Endothelial cell of umbilical vein (primary cell): ENCODE measurements around the gene DERL3. TPM values are rescaled to one million over a fixed set of nuclear protein-coding genes. Genes with fewer than 3 reads are reported as not detected.

Experiments
- BruUV-seq: library from RNA; stranded (reverse); fragments of 400-500 nt; replicated peaks from 2 replicates; lab custom pipeline; 2021; lab: Mats Ljungman, UMichigan
- CTCF ChIA-PET: fragments of 300-600, 350-600 bp; sonication (Branson Sonifier 250); formaldehyde crosslinking; loops from one replicate; lab custom pipeline; 2021; ENCODE audit warnings: antibody characterized with exemption, inconsistent platforms; lab: Charles Lee
- POLR2A ChIA-PET: fragments of 300-600, 350-600 bp; sonication (Branson Sonifier 250); formaldehyde crosslinking; loops from one replicate; lab custom pipeline; 2021; ENCODE audit warnings: antibody characterized with exemption, inconsistent platforms; lab: Charles Lee
- DNase-seq: peaks from one replicate; pipeline ENCODE4 v3.0.0-alpha.2; 2011; ENCODE audit warnings: low read depth, low spot score
- FAIRE-seq: peaks from 2 replicates; lab custom pipeline; 2011; peaks lifted over from hg19 to GRCh38; lab: Jason Lieb, UNC
- H2AFZ ChIP-seq: 2 replicates; pipeline ENCODE4 v1.6.0; 2012; ENCODE audit warnings: low read depth, low read length, control low read depth, inconsistent platforms
- H3K27ac ChIP-seq: 2 replicates; pipeline ENCODE4 v1.5.1; 2011; ENCODE audit warnings: low read depth, mild to moderate bottlenecking, control low read depth, low read length, moderate library complexity; ENCODE audit not compliant: insufficient read depth
- H3K27me3 ChIP-seq, 2 experiments: 2 replicates each; pipeline versions ENCODE4 v1.6.0 to v1.6.1; 2011; ENCODE audit warnings: low read length in 2 of 2, mixed read lengths in 1 of 2; ENCODE audit not compliant: control insufficient read depth in 2 of 2, insufficient read depth in 2 of 2
- H3K36me3 ChIP-seq, 2 experiments: 2 replicates in 1 of 2; 3 replicates in 1 of 2; pipeline ENCODE4 v1.5.1; 2011; ENCODE audit warnings: low read length in 2 of 2, mild to moderate bottlenecking in 1 of 2, moderate library complexity in 1 of 2; ENCODE audit not compliant: control insufficient read depth in 2 of 2, insufficient read depth in 2 of 2; ENCODE audit errors: extremely low read depth in 1 of 2
- H3K4me1 ChIP-seq: 3 replicates; pipeline ENCODE4 v1.5.1; 2011; ENCODE audit warnings: mild to moderate bottlenecking, low read length; ENCODE audit not compliant: control insufficient read depth, insufficient read depth; ENCODE audit errors: extremely low read depth
- H3K4me2 ChIP-seq: 2 replicates; pipeline ENCODE4 v1.6.1; 2011; ENCODE audit warnings: low read length, control low read depth, mixed read lengths; ENCODE audit not compliant: insufficient read depth
- H3K4me3 ChIP-seq, 3 experiments: fragments of 200-600 bp in 1 of 3; sonication (generic), shearing (Covaris generic) in 1 of 3; replicated peaks in 1 of 3; 2 replicates each; pipeline ENCODE4 v1.5.1; 2011 to 2016; ENCODE audit warnings: control low read depth in 3 of 3, low read length in 3 of 3, mild to moderate bottlenecking in 2 of 3, inconsistent platforms in 1 of 3, low read depth in 1 of 3, moderate library complexity in 1 of 3; ENCODE audit not compliant: insufficient read depth in 1 of 3
- H3K79me2 ChIP-seq: 2 replicates; pipeline ENCODE4 v1.6.0; 2012; ENCODE audit warnings: low read length, inconsistent platforms; ENCODE audit not compliant: control insufficient read depth, insufficient read depth
- H3K9ac ChIP-seq: replicated peaks from 2 replicates; pipeline ENCODE3; 2011; ENCODE audit warnings: low read length, control low read depth; ENCODE audit not compliant: insufficient read depth; ENCODE audit errors: extremely low read depth
- H3K9me1 ChIP-seq: replicated peaks from 3 replicates; pipeline ENCODE4 v1.6.0; 2011; ENCODE audit warnings: mild to moderate bottlenecking, low read length; ENCODE audit not compliant: control insufficient read depth, insufficient read depth; ENCODE audit errors: extremely low read depth
- H3K9me3 ChIP-seq: replicated peaks from 2 replicates; pipeline ENCODE4 v1.5.1; 2012; ENCODE audit warnings: low read length, inconsistent platforms; ENCODE audit not compliant: control insufficient read depth, insufficient read depth
- H4K20me1 ChIP-seq: replicated peaks from 2 replicates; pipeline ENCODE3; 2011; ENCODE audit warnings: mild to moderate bottlenecking, low read length; ENCODE audit not compliant: control insufficient read depth, insufficient read depth; ENCODE audit errors: extremely low read depth
- EZH2 ChIP-seq: IDR thresholded peaks from 2 replicates; pipeline ENCODE4 v1.6.1; 2012; ENCODE audit warnings: borderline replicate concordance, low read depth, mild to moderate bottlenecking, moderate library complexity, low read length, inconsistent platforms; ENCODE audit not compliant: severe bottlenecking
- FOS ChIP-seq: IDR thresholded peaks from 2 replicates; pipeline ENCODE4 v1.6.1; 2011; ENCODE audit warnings: mild to moderate bottlenecking, low read length, moderate library complexity, borderline replicate concordance; ENCODE audit not compliant: insufficient read depth
- GATA2 ChIP-seq: IDR thresholded peaks from 2 replicates; pipeline ENCODE4 v1.7.0; 2011; ENCODE audit warnings: low read depth, mild to moderate bottlenecking, moderate library complexity, mixed read lengths, low read length; ENCODE audit not compliant: insufficient read length, insufficient read depth
- JUN ChIP-seq: IDR thresholded peaks from 2 replicates; pipeline ENCODE4 v1.6.1; 2011; ENCODE audit warnings: borderline replicate concordance, low read depth; ENCODE audit not compliant: insufficient read length, insufficient read depth
- MYC ChIP-seq: IDR thresholded peaks from one replicate; pipeline ENCODE4 v1.6.1; 2011; ENCODE audit warnings: mild to moderate bottlenecking, low read depth, low read length
- POLR2A ChIP-seq: IDR thresholded peaks from 2 replicates; pipeline ENCODE4 v1.6.1; 2012; ENCODE audit warnings: low read depth, mild to moderate bottlenecking, control low read depth, low read length
- POLR2AphosphoS5 ChIP-seq: IDR thresholded peaks from 2 replicates; pipeline ENCODE4 v1.6.1; 2012; ENCODE audit warnings: low read depth, mild to moderate bottlenecking, control low read depth, low read length, moderate library complexity; ENCODE audit not compliant: insufficient read depth
- dilution Hi-C: fragments of 300-500 bp; cut with MboI; formaldehyde crosslinking; loops from one replicate; pipeline ENCODE4 v1.15.0; 2019; ENCODE audit warnings: low sequenced_read_pairs; ENCODE audit not compliant: extremely low pct_ligation_motif_present
- intact Hi-C: fragments of 100-400 bp; cut with micrococcal nuclease; formaldehyde crosslinking; loops from one replicate; pipeline ENCODE4 v1.10.0; 2022
- polyA plus RNA-seq, 4 experiments: library from polyadenylated mRNA; depleted of rRNA in 3 of 4; stranded (reverse) in 3 of 4; unstranded in 1 of 4; fragments of >200 nt; gene quantifications; 2 replicates each; pipeline versions ENCODE4 v1.2.1 to v1.2.3, GENCODE V29; 2011 to 2012; ENCODE audit warnings: missing spikeins in 1 of 4
- total RNA-seq: library from RNA; stranded (reverse); gene quantifications from 2 replicates; pipeline ENCODE4 v1.2.3, GENCODE V29; 2021
- TF ChIP-seq, protein P1 (sequence below): IDR thresholded peaks from 2 replicates; pipeline ENCODE4 v1.6.1; 2011; ENCODE audit not compliant: insufficient read depth, insufficient read length
- TF ChIP-seq, protein P2 (sequence below), 2 donors: IDR thresholded peaks; 1 replicate in 1 of 2; 2 replicates in 1 of 2; pipeline ENCODE4 v1.5.1; 2011; ENCODE audit warnings: low read length in 2 of 2, mild to moderate bottlenecking in 2 of 2, moderate library complexity in 2 of 2, control low read depth in 1 of 2, inconsistent platforms in 1 of 2, low read depth in 1 of 2; ENCODE audit not compliant: insufficient read depth in 1 of 2; ENCODE audit errors: extremely low read depth in 1 of 2

DERL3 gene
- total and polyA plus RNA-seq, 2 donors (not counting 3 experiments of a cell fraction or from before 2014, with no cell fraction given), result 3.4 to 3.8 TPM

DNA sequence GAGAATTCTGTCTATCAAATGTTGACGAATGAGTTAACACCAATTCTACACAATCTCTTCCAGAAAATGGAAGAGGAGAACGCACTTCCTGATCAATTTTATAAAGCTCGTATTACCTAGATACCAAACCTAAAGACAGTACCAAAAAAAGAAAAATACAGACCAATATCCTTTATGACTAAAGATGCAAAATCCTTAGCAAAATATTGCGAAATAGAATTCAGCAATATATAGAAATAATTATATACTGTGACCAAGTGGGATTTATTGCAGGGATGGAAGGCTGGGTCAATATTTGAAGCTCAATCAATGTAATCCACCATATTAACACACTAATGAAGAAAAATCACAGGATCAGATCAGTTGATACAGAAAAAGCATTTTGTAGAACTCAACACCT is 26.4 kb downstream of the DERL3 start:
- H3K9ac ChIP-seq, result no peak overlapping the region
- no peaks in the 10 kb centered on the region for H3K9me3 ChIP-seq
- no peak for FAIRE-seq
- no peak overlapping the region for H3K4me3 ChIP-seq
- peaks cover 9 to 17% of the 10 kb centered on the region in 2 experiments for H3K36me3 ChIP-seq
- H2AFZ ChIP-seq, result no peak overlapping the region
- no peaks in the 10 kb centered on the region for H3K79me2 ChIP-seq
- no peak for TF ChIP-seq POLR2A
- no peak for TF ChIP-seq POLR2AphosphoS5
- TF ChIP-seq GATA2, result no peak
- TF ChIP-seq FOS, result no peak
- TF ChIP-seq, protein P1, sequence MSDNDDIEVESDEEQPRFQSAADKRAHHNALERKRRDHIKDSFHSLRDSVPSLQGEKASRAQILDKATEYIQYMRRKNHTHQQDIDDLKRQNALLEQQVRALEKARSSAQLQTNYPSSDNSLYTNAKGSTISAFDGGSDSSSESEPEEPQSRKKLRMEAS, result no peak
- TF ChIP-seq JUN, result no peak
- TF ChIP-seq EZH2, result no peak
- TF ChIP-seq, protein P2, sequence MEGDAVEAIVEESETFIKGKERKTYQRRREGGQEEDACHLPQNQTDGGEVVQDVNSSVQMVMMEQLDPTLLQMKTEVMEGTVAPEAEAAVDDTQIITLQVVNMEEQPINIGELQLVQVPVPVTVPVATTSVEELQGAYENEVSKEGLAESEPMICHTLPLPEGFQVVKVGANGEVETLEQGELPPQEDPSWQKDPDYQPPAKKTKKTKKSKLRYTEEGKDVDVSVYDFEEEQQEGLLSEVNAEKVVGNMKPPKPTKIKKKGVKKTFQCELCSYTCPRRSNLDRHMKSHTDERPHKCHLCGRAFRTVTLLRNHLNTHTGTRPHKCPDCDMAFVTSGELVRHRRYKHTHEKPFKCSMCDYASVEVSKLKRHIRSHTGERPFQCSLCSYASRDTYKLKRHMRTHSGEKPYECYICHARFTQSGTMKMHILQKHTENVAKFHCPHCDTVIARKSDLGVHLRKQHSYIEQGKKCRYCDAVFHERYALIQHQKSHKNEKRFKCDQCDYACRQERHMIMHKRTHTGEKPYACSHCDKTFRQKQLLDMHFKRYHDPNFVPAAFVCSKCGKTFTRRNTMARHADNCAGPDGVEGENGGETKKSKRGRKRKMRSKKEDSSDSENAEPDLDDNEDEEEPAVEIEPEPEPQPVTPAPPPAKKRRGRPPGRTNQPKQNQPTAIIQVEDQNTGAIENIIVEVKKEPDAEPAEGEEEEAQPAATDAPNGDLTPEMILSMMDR (IDR thresholded peaks at IDR 0.05; ENCODE audit: extremely low read depth in 1 of 2, insufficient read depth in 1 of 2, low read depth in 1 of 2, low read length in 2 of 2), result no peak
- no peak for TF ChIP-seq MYC
- no peaks in the 10 kb centered on the region for H3K27me3 ChIP-seq
- no peak overlapping the region for H3K4me2 ChIP-seq
- POLR2A ChIA-PET, result no interaction called here
- dilution Hi-C loops, result no loop called here
- no peak overlapping the region for H3K27ac ChIP-seq
- intact Hi-C loops, result no loop called here
- no peaks in the 10 kb centered on the region for H3K9me1 ChIP-seq
- no peaks in the 10 kb centered on the region for H3K4me1 ChIP-seq
- DNase-seq, result no peak
- BruUV-seq, result no TSS peak
- H4K20me1 ChIP-seq, result no peaks in the 10 kb centered on the region
- CTCF ChIA-PET, result interaction anchor here (0.6 to 2.0 kb wide), 3 partner anchors 17 to 43 kb away, joined by 3 to 10 read pairs (median 4); no protein-coding TSS in a partner anchor
